GM12874 (cell line): Measurements from ENCODE around the gene DNTTIP2.
A peak's percentile ranks its signal among the peaks of the same experiment; 100 is the strongest.

Experiments
- CTCF ChIP-seq: IDR thresholded peaks from 2 replicates; pipeline ENCODE4 v1.5.1; 2011; ENCODE audit warnings: low read depth, mild to moderate bottlenecking, control low read depth, low read length, moderate library complexity; ENCODE audit not compliant: insufficient read depth

The DNTTIP2 gene

GRCh38 chr1:93874025-93874651 lies 4.9 kb downstream of the DNTTIP2 start:
- TF ChIP-seq CTCF: peak; percentile 46

DNA sequence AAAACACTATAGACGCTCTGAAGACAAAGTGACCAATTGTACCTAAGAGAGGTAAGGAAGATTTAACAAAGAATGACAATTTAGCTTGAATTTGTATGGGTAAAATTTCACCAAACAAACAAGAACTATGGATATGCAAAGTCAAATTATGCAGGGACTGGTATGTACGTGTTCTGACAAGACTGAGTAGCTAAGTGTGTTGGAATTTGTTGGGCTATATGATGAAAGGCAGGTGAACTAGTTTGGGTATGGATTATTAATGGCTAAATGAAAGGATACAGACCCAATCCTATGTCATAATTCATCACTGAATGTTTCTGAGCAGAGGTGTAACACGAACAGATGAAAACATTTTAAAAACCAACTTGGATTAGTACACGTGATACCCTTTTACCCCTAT lies 7.6 kb downstream of the DNTTIP2 start:
- TF ChIP-seq CTCF: no peak

GRCh38 chr1:93869653-93870052 lies 9.4 kb downstream of the DNTTIP2 start:
- TF ChIP-seq CTCF: no peak

GRCh38 chr1:93865253-93865652 lies 13.8 kb downstream of the DNTTIP2 start:
- TF ChIP-seq CTCF: no peak

GRCh38 chr1:93864175-93864574 lies 14.8 kb downstream of the DNTTIP2 start:
- TF ChIP-seq CTCF: no peak

DNA sequence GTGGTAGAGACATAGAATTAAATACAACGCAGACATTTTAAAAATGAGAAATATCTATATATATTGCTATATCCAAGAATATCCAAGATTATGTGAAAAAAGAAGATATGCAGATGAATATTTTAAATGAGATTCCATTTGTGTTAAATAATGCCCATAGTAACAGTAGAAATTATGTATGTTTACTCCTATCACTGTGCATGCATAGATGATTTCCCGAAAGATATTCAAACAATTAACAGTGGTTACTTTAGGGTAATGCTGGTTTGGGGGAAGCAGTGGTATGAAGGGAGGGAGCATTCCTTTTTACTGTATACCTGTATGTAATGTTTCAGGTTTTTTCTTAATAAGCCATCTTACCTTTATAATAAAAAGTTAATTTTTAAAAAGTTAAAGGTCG lies 25.1 kb downstream of the DNTTIP2 start:
- TF ChIP-seq CTCF: no peak

DNA sequence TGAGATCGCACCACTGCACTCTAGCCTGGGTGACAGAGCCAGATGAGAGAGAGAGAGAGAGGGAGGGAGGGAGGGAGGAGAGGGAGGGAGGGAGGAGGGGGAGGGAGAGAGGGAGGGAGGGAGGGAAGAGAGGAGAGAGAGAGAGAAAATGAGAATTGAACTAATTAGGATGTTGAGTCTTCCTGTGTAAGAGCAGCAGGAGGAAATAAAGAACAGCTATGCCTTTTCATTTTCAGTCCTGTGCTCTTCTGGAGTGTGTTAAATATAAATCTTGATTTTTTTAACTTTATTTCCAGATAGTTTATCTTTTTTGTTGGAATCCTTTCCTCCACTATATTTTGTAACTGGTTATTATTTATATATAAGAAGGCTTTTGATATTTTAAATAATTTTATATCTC lies 27.1 kb downstream of the DNTTIP2 start:
- no peak for TF ChIP-seq CTCF

DNA sequence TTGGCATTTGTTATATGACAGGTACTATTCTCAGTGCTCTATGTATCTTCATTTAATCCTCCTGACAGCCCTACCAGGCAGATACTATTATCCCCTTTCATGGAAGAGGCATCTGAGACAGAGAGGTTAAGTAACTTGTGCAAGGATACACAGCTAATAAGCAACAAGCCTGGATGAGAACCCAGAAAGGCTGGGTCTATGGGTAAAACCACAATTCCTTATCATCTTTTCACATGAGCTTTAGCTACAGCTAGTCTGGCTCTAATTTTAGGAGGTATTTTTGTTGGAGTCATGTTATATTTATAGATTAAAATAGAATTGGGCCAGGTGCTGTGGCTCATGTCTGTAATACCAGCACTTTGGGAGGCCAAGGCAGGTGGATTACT lies 27.7 kb downstream of the DNTTIP2 start:
- no peak for TF ChIP-seq CTCF
